Measurements from ENCODE around the gene C10orf143. TPM values are rescaled to one million over a fixed set of nuclear protein-coding genes. Genes with fewer than 3 reads are reported as not detected.

Gene C10orf143
- total RNA-seq (1 to 10 TPM; 3.7 to 7.6 TPM), polyA plus RNA-seq (ENCODE audit: insufficient read depth, low read depth, low replicate concordance) (7.2 TPM)
- long read RNA-seq, donor 1, partial matches to known transcripts: 0 of 1 reads
- long read RNA-seq, donor 1, other reads (novel, unspliced or antisense): 0 of 1 reads
- long read RNA-seq, donor 2: 0 reads

DNA sequence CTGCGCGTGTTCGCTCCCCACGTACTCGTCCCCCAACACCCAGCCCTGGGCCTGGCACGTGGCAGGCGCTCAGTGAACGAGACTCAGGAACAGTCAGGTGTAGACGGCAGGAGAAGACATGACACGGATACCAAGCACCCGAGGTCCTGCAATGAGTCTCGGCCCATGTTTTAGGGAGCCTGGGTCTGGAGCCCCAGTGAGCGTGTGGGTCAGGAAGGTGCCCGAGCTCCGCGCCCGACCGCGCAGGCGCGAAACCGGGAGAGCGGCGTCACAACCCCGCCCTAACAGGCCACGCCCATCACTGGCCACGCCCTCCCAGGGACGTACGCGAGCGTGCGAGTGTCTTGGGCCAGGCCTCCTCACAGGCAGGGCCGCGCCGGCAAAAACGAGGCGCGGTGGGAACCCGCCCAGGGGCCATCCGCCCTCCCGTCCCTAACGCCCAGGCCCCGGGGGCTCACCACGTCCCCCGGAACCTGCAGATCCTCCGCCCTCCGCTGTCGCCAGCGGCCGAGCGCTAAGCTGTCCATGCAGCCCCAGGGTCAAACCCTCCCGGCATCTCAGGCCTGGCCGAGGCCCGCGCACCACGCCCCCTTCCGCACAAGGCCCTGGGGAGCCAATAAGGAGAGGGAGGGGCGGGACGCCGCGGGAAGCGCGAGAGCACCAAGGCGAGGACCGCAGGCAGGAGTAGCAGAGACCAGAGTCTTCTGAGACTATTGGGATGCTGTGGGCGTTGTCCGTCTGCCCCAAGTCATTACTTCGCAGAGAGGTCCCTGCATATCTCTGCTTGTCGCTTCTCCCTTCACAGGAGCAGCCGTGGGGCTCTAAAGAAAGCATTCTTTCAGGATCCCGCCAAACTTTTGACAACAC lies at the start of gene C10orf143:
Gene C10orf143, minus strand, starts transcription at position 585 of the 867 bp plus-strand sequence. Its CDS starts 58 bp downstream, at position 527.
- H3K4me3 ChIP-seq: peak within 1 kb of the TSS; percentile 77 to 82
- no peaks in the 10 kb centered on the region for H3K9me3 ChIP-seq
- no peaks in the 10 kb centered on the region for H3K27me3 ChIP-seq
- no peaks in the 10 kb centered on the region for H3K4me1 ChIP-seq
- H3K27ac ChIP-seq: peak within 1 kb of the TSS; percentile 85 to 90
- H3K36me3 ChIP-seq (ENCODE audit: low read depth, missing control alignments): no peaks in the 10 kb centered on the region
- DNase-seq: peak; percentile 99
- 0 to 1% methylated on average over 24 to 69 of the region's 71 CpGs for WGBS, 2 donors
- TF ChIP-seq POLR2A (IDR thresholded peaks at IDR 0.05): peak; percentile 4
- TF ChIP-seq, protein P1, sequence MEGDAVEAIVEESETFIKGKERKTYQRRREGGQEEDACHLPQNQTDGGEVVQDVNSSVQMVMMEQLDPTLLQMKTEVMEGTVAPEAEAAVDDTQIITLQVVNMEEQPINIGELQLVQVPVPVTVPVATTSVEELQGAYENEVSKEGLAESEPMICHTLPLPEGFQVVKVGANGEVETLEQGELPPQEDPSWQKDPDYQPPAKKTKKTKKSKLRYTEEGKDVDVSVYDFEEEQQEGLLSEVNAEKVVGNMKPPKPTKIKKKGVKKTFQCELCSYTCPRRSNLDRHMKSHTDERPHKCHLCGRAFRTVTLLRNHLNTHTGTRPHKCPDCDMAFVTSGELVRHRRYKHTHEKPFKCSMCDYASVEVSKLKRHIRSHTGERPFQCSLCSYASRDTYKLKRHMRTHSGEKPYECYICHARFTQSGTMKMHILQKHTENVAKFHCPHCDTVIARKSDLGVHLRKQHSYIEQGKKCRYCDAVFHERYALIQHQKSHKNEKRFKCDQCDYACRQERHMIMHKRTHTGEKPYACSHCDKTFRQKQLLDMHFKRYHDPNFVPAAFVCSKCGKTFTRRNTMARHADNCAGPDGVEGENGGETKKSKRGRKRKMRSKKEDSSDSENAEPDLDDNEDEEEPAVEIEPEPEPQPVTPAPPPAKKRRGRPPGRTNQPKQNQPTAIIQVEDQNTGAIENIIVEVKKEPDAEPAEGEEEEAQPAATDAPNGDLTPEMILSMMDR (IDR thresholded peaks at IDR 0.05): peak in 1 of 3 experiments; percentile 5
- intact Hi-C loops (cut with DNase I; ENCODE audit: low total_unique reads): no loop called here

DNA sequence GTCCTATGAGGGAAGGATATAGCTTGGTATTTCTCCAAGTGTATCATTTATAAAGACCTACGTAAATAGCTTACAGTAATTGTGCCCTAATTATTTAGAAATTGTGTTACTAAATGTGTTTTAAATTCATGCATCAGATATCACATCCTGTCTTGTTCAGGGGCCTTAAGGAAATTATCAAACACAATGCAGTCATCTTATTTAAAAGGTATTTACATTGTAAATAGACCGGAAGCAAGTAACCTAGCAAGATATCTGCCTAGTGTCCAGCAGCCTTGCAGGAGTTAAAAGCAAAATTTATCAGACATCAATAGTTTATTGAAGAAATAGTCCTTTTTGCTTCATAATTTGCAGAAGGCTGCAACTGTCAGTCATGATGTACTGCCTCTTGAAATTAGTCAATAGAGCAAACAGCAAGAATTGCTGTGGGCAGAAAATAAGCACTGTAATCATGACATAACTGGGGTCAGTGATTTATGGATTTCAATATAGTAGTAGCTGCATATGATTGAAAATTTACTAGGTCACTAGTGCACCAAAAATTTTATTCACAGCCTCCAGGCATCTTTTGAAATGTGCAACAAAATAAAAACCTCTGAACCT lies 48.7 kb upstream of the C10orf143 start:
- Histone ChIP-seq H3K27me3 (no peaks in the 10 kb centered on the region), H3K4me3 (no peak overlapping the region), H3K27ac (no peak overlapping the region), H3K9me3 (no peaks in the 10 kb centered on the region), H3K36me3 (ENCODE audit: low read depth, missing control alignments) (no peaks in the 10 kb centered on the region), H3K4me1 (no peaks in the 10 kb centered on the region)
- WGBS, 2 donors: 85 to 88% methylated on average over 2 of the region's 2 CpGs
- DNase-seq: no peak
- intact Hi-C loops (cut with DNase I; ENCODE audit: low total_unique reads): no loop called here
- no peak for TF ChIP-seq POLR2A (IDR thresholded peaks at IDR 0.05)
- TF ChIP-seq, protein P1 (IDR thresholded peaks at IDR 0.05): no peak

DNA sequence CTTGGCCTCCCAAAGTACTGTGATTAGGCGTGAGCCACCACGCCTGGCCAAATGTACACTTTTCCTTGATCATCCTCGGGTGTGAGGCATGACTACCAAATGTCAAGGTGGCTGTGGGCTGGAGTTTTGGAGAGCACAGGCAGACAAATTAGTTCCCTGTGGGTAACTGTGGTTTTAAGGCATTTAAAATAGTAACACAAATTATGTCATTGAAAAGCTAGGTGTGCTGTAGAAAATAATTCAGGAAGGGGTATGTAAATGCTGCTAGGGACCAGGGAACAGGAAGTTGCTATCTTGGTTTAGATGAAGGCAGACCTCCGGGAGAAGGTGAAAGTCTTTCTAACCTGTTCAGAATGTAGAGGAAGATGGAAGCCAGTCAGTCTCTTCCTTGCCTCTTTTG lies 35.4 kb upstream of the C10orf143 start:
- intact Hi-C loops (cut with DNase I; ENCODE audit: low total_unique reads): no loop called here
- DNase-seq: no peak
- WGBS, 2 donors: 66 to 92% methylated on average over 4 of the region's 4 CpGs
- H3K9me3 ChIP-seq: no peaks in the 10 kb centered on the region
- peaks cover 3% of the 10 kb centered on the region for H3K4me1 ChIP-seq
- H3K4me3 ChIP-seq: no peak overlapping the region
- no peak overlapping the region for H3K27ac ChIP-seq
- no peak for TF ChIP-seq POLR2A (IDR thresholded peaks at IDR 0.05)
- TF ChIP-seq, protein P1 (IDR thresholded peaks at IDR 0.05): no peak
- no peaks in the 10 kb centered on the region for H3K27me3 ChIP-seq
- no peaks in the 10 kb centered on the region for H3K36me3 ChIP-seq (ENCODE audit: low read depth, missing control alignments)

DNA sequence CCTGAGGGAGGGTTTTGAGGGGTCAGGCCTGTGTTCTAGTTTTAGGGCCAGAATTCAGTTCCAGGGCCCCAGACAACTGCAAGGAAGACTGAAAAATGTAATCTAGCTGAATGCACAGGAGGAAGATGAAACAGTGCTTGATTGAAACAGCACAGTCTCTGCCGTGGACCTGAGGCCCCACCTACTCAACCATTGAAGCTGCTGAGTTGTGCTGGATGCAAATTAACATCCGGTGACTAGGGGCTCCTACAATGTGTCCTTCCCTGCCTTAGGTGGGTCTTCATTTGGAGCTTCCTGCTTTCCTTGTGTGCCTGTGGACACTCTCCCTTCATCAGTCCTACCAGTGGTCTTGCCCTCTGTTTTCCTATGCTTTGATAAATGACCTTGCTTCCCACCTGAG lies 31.2 kb upstream of the C10orf143 start:
- no peak for DNase-seq
- TF ChIP-seq, protein P1 (IDR thresholded peaks at IDR 0.05): no peak
- no peak for TF ChIP-seq POLR2A (IDR thresholded peaks at IDR 0.05)
- Histone ChIP-seq H3K4me1 (peaks cover 12% of the 10 kb centered on the region), H3K27ac (no peak overlapping the region), H3K27me3 (no peaks in the 10 kb centered on the region), H3K9me3 (no peaks in the 10 kb centered on the region), H3K36me3 (ENCODE audit: low read depth, missing control alignments) (no peaks in the 10 kb centered on the region), H3K4me3 (no peak overlapping the region)
- WGBS, 2 donors: 50 to 62% methylated on average over 2 of the region's 2 CpGs
- intact Hi-C loops (cut with DNase I; ENCODE audit: low total_unique reads): no loop called here
